H1 (cell line): ENCODE measurements around the gene SLX9. TPM values are rescaled to one million over a fixed set of nuclear protein-coding genes. Genes with fewer than 3 reads are reported as not detected.

Source experiments
- CTCF ChIP-seq, 3 experiments: IDR thresholded peaks; 1 replicate in 2 of 3; 2 replicates in 1 of 3; pipeline versions ENCODE4 v1.5.1 to v1.6.1; 2011; ENCODE audit warnings: low read length in 3 of 3, mild to moderate bottlenecking in 3 of 3, inconsistent platforms in 2 of 3, low read depth in 1 of 3, moderate library complexity in 1 of 3; ENCODE audit not compliant: insufficient read depth in 1 of 3; ENCODE audit errors: control extremely low read depth in 1 of 3
- SP2 ChIP-seq: IDR thresholded peaks from 2 replicates; pipeline ENCODE4 v1.6.1; 2012; ENCODE audit warnings: mild to moderate bottlenecking, low read length, inconsistent platforms
- polyA plus RNA-seq, 7 experiments: library from polyadenylated mRNA; depleted of rRNA in 3 of 7; stranded (reverse) in 5 of 7; unstranded in 2 of 7; fragments of >200 nt in 5 of 7; fragments of 200-250 nt in 2 of 7; gene quantifications; 1 replicate in 5 of 7; 2 replicates in 1 of 7; 4 replicates in 1 of 7; pipeline versions ENCODE4 v1.2.1 to v1.2.3, GENCODE V29; 2011 to 2013; ENCODE audit warnings: missing spikeins in 2 of 7, mixed read lengths in 2 of 7
- total RNA-seq: library from RNA; stranded (reverse); fragmentation: NEBNext Ultra II Directional; extraction: Animal tissue kit (Norgen Biotek cat#: 25700); gene quantifications from 2 replicates; pipeline ENCODE4 v1.2.1, GENCODE V29; 2021

Gene SLX9
- total and polyA plus RNA-seq, 2 of the 8 experiments (the other 6 are each of a cell fraction or from before 2014, with no cell fraction given): 17.7 to 57.3 TPM

GRCh38 chr21:44942566-44942965 lies 2.7 kb downstream of the SLX9 start (continued):
- no peak for TF ChIP-seq CTCF (IDR thresholded peaks at IDR 0.05; ENCODE audit: control extremely low read depth in 1 of 3, insufficient read depth in 1 of 3, low read depth in 1 of 3, low read length in 3 of 3)
- TF ChIP-seq SP2: no peak
